Panc1 (cell line): ENCODE measurements around the gene ST8SIA3. TPM values are rescaled to one million over a fixed set of nuclear protein-coding genes. Genes with fewer than 3 reads are reported as not detected.

ENCODE experiments used
- ATAC-seq: fragments of 200-7000 bp; cut with Tn5 transposase; 2 replicates; pipeline ENCODE4 v1.9.1; 2020; ENCODE audit warnings: mild to moderate bottlenecking, moderate library complexity
- BruUV-seq: library from RNA; stranded (reverse); fragments of 400-500 nt; replicated peaks from 2 replicates; lab custom pipeline; 2021; lab: Mats Ljungman, UMichigan
- CTCF ChIA-PET: fragments of 300-600 bp; sonication (Branson Sonifier 250); formaldehyde crosslinking; loops from one replicate; lab custom pipeline; 2022; ENCODE audit warnings: antibody characterized with exemption; lab: Charles Lee
- POLR2A ChIA-PET: fragments of 300-600 bp; sonication (Branson Sonifier 250); formaldehyde crosslinking; loops from one replicate; lab custom pipeline; 2022; ENCODE audit warnings: antibody characterized with exemption; lab: Charles Lee
- DNase-seq: peaks from one replicate; pipeline ENCODE4 v3.0.0-alpha.2; 2010; ENCODE audit warnings: low read depth, low spot score
- H3K27ac ChIP-seq: 2 replicates; pipeline ENCODE4 v1.5.1; 2011; ENCODE audit warnings: mild to moderate bottlenecking, low read length, inconsistent platforms
- H3K27me3 ChIP-seq: fragments of 200-500 bp; sonication (Bioruptor generic); 2 replicates; pipeline ENCODE4 v1.6.0; 2014; ENCODE audit warnings: low read length, inconsistent platforms; ENCODE audit not compliant: control insufficient read depth, insufficient read depth
- H3K36me3 ChIP-seq: fragments of 200-500 bp; sonication (Bioruptor generic); 2 replicates; pipeline ENCODE4 v1.5.1; 2014; ENCODE audit warnings: inconsistent platforms, mild to moderate bottlenecking, low read length, moderate library complexity; ENCODE audit not compliant: control insufficient read depth, insufficient read depth
- H3K4me1 ChIP-seq: 2 replicates; pipeline ENCODE4 v1.5.1; 2011; ENCODE audit warnings: inconsistent platforms, mild to moderate bottlenecking, low read length, moderate library complexity; ENCODE audit not compliant: control insufficient read depth, insufficient read depth
- H3K4me3 ChIP-seq, 2 experiments: 2 replicates each; pipeline ENCODE4 v1.5.1; 2011 to 2012; ENCODE audit warnings: low read depth in 2 of 2, low read length in 2 of 2, mild to moderate bottlenecking in 2 of 2, inconsistent platforms in 1 of 2, moderate library complexity in 1 of 2
- H3K9me3 ChIP-seq: fragments of 200-500 bp; sonication (Bioruptor generic); 2 replicates; pipeline ENCODE4 v1.5.1; 2014; ENCODE audit warnings: low read depth, mild to moderate bottlenecking, inconsistent platforms, low read length, moderate library complexity; ENCODE audit not compliant: control insufficient read depth, insufficient read depth
- CTCF ChIP-seq: fragments of 450-650 bp; IDR thresholded peaks from 2 replicates; pipeline ENCODE4 v1.5.1; 2017; ENCODE audit warnings: mild to moderate bottlenecking
- POLR2AphosphoS5 ChIP-seq: IDR thresholded peaks from 2 replicates; pipeline ENCODE4 v1.6.1; 2012; ENCODE audit warnings: mild to moderate bottlenecking, low read depth, low read length, moderate library complexity
- REST ChIP-seq, 2 experiments: IDR thresholded peaks; 2 replicates each; pipeline ENCODE4 v1.6.1; 2011 to 2012; ENCODE audit warnings: low read depth in 2 of 2, control low read depth in 1 of 2, low read length in 1 of 2, mild to moderate bottlenecking in 1 of 2, moderate library complexity in 1 of 2; ENCODE audit not compliant: insufficient read depth in 1 of 2
- SIN3A ChIP-seq: IDR thresholded peaks from 2 replicates; pipeline ENCODE4 v1.6.1; 2012; ENCODE audit warnings: low read depth, mild to moderate bottlenecking, low read length, moderate library complexity, borderline replicate concordance; ENCODE audit not compliant: insufficient read depth
- TCF7L2 ChIP-seq: IDR thresholded peaks from 2 replicates; pipeline ENCODE4 v1.6.1; 2011; ENCODE audit warnings: mild to moderate bottlenecking, low read depth, low read length, inconsistent platforms
- in situ Hi-C: cut with HindIII; loops from 2 replicates; pipeline ENCODE4 v1.10.0; 2016; ENCODE audit warnings: low sequenced_read_pairs, low pct_unique_long_range_greater_than_20kb
- intact Hi-C: fragments of 100-400 bp; cut with micrococcal nuclease; formaldehyde crosslinking; loops from one replicate; pipeline ENCODE4 v1.10.0; 2022; ENCODE audit not compliant: unreplicated experiment
- total RNA-seq: library from RNA; stranded (reverse); gene quantifications from one replicate; pipeline ENCODE4 v1.2.1, GENCODE V29; 2021; ENCODE audit not compliant: unreplicated experiment

ST8SIA3 gene
- total RNA-seq, 1 experiment from 2014 or later = not detected

- no TSS peak for BruUV-seq
- POLR2A ChIA-PET = no interaction called here
- in situ Hi-C loops = no loop called here
- ATAC-seq = no peak
- Histone ChIP-seq H3K4me3 (no peak overlapping the region; a peak in 1 of 4 replicates), H3K9me3 (no peaks in the 10 kb centered on the region), H3K36me3 (no peaks in the 10 kb centered on the region), H3K27me3 (no peaks in the 10 kb centered on the region; the same call in 1 of the 2 replicates), H3K27ac (no peak overlapping the region), H3K4me1 (no peaks in the 10 kb centered on the region)
- TF ChIP-seq SIN3A = no peak
- no peak for TF ChIP-seq CTCF
- no peak for TF ChIP-seq POLR2AphosphoS5
- no peak for TF ChIP-seq TCF7L2
- TF ChIP-seq REST (IDR thresholded peaks at IDR 0.05; ENCODE audit: insufficient read depth in 1 of 2, low read depth in 2 of 2, low read length in 1 of 2) = peak; percentile 76 to 84
- DNase-seq = no peak
- CTCF ChIA-PET = no interaction called here
- intact Hi-C loops = no loop called here
These were observed 1.6 kb downstream of the ST8SIA3 start for GRCh38 chr18:57353940-57354461.

GRCh38 chr18:57359433-57359832, 7.1 kb downstream of the ST8SIA3 start:
- ChIA-PET CTCF (no interaction called here), POLR2A (no interaction called here)
- ATAC-seq (no peak), DNase-seq (no peak)
- Histone ChIP-seq H3K4me1 (no peaks in the 10 kb centered on the region), H3K9me3 (no peaks in the 10 kb centered on the region), H3K27ac (no peak overlapping the region), H3K27me3 (no peaks in the 10 kb centered on the region), H3K36me3 (no peaks in the 10 kb centered on the region), H3K4me3 (no peak overlapping the region)
- TF ChIP-seq CTCF (no peak), POLR2AphosphoS5 (no peak), SIN3A (no peak), TCF7L2 (no peak), REST (IDR thresholded peaks at IDR 0.05; ENCODE audit: insufficient read depth in 1 of 2, low read depth in 2 of 2, low read length in 1 of 2) (no peak)
- BruUV-seq = no TSS peak
- intact Hi-C loops (no loop called here), in situ Hi-C loops (no loop called here)
